ENCODE data around the gene OR8B3.
"Not testable (repeated sequence)": the region's sequence is repeated elsewhere in the genome, so short reads cannot be mapped to it uniquely, and the experiment has no call there.

The OR8B3 gene

DNA sequence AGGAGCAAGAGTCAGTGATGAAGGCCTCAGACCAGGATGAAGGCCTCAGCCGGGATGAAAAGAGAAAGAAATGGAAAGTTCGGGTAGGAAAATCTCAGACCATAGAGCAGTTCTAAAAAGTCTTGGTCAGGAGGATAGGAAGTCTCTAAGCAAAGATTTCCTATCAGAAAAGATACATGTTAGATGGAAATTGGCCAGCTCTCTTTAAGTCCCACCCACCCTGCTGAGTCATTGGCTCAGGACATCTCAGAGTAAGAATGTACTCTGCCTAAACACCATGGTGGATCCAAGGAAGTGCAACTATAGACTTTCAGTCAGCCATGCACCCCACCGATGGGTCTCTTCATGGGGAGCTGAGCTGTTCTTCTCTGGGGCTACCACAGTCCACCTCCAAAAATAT is 4.4 kb downstream of the OR8B3 start:
- no peaks in the 10 kb centered on the region for H3F3A ChIP-seq (ENCODE audit: control insufficient read depth, insufficient read depth)
- H3K79me2 ChIP-seq (ENCODE audit: control insufficient read depth, low read length) = no peaks in the 10 kb centered on the region
- H3K4me3 ChIP-seq (ENCODE audit: low read length) = no peak overlapping the region
- H3K9me3 ChIP-seq (ENCODE audit: control insufficient read depth, insufficient read depth, low read length) = no peaks in the 10 kb centered on the region
- no peaks in the 10 kb centered on the region for H3K27me3 ChIP-seq (ENCODE audit: control insufficient read depth, low read length)
- H3K4me2 ChIP-seq (ENCODE audit: low read length) = no peak overlapping the region
- H4K20me1 ChIP-seq (ENCODE audit: control insufficient read depth, insufficient read depth, low read depth, low read length) = no peaks in the 10 kb centered on the region
- TF ChIP-seq EZH2phosphoT487 (IDR thresholded peaks at IDR 0.05; ENCODE audit: borderline replicate concordance, low read length) = no peak
- TF ChIP-seq, protein P1, sequence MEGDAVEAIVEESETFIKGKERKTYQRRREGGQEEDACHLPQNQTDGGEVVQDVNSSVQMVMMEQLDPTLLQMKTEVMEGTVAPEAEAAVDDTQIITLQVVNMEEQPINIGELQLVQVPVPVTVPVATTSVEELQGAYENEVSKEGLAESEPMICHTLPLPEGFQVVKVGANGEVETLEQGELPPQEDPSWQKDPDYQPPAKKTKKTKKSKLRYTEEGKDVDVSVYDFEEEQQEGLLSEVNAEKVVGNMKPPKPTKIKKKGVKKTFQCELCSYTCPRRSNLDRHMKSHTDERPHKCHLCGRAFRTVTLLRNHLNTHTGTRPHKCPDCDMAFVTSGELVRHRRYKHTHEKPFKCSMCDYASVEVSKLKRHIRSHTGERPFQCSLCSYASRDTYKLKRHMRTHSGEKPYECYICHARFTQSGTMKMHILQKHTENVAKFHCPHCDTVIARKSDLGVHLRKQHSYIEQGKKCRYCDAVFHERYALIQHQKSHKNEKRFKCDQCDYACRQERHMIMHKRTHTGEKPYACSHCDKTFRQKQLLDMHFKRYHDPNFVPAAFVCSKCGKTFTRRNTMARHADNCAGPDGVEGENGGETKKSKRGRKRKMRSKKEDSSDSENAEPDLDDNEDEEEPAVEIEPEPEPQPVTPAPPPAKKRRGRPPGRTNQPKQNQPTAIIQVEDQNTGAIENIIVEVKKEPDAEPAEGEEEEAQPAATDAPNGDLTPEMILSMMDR (IDR thresholded peaks at IDR 0.05; ENCODE audit: low read depth, low read length, poor library complexity, severe bottlenecking) = no peak
- H3K9me2 ChIP-seq (replicated peaks; ENCODE audit: control insufficient read depth, low read length) = no peaks in the 10 kb centered on the region
- H3K4me1 ChIP-seq (ENCODE audit: control insufficient read depth, low read length) = no peaks in the 10 kb centered on the region
- H3K36me3 ChIP-seq (ENCODE audit: control insufficient read depth, low read length) = no peaks in the 10 kb centered on the region
- no peak overlapping the region for H3K27ac ChIP-seq (ENCODE audit: low read depth, low read length)

DNA sequence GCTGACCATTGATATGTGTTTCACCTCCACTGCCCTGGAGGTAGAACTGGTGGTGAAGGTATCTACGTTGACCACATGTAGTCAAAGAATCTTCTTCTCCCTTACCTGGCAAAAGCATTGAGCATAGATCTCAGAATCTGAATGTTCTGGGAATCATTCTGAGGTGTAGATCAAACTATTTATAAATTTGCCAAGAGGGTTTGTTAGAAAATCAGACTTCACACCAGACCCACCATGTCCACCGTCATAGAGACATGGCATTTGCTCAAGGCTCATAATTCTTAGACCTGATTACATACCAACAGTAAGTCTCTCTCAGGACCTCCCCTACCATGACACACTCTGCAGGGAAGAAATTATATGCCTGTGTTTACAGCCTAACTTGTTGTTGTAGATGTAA is 14.4 kb downstream of the OR8B3 start, which contains the start of gene OR8B2:
TSS of gene OR8B2 (minus strand) at position 101 of the 400 bp plus-strand sequence. CDS start 1,156 bp downstream, outside the sequence.
- Histone ChIP-seq H3K9me2 (replicated peaks; ENCODE audit: control insufficient read depth, low read length) (no peaks in the 10 kb centered on the region), H3F3A (ENCODE audit: control insufficient read depth, insufficient read depth) (no peaks in the 10 kb centered on the region), H3K4me3 (ENCODE audit: low read length) (no peak within 1 kb of the TSS), H3K27me3 (ENCODE audit: control insufficient read depth, low read length) (no peaks in the 10 kb centered on the region), H3K4me2 (ENCODE audit: low read length) (no peak within 1 kb of the TSS), H3K79me2 (ENCODE audit: control insufficient read depth, low read length) (no peaks in the 10 kb centered on the region), H3K4me1 (ENCODE audit: control insufficient read depth, low read length) (no peaks in the 10 kb centered on the region), H3K9me3 (ENCODE audit: control insufficient read depth, insufficient read depth, low read length) (no peaks in the 10 kb centered on the region), H4K20me1 (ENCODE audit: control insufficient read depth, insufficient read depth, low read depth, low read length) (no peaks in the 10 kb centered on the region), H3K27ac (ENCODE audit: low read depth, low read length) (no peak within 1 kb of the TSS), H3K36me3 (ENCODE audit: control insufficient read depth, low read length) (no peaks in the 10 kb centered on the region)
- TF ChIP-seq EZH2phosphoT487 (IDR thresholded peaks at IDR 0.05; ENCODE audit: borderline replicate concordance, low read length) = no peak
- TF ChIP-seq, protein P1 (IDR thresholded peaks at IDR 0.05; ENCODE audit: low read depth, low read length, poor library complexity, severe bottlenecking) = no peak

DNA sequence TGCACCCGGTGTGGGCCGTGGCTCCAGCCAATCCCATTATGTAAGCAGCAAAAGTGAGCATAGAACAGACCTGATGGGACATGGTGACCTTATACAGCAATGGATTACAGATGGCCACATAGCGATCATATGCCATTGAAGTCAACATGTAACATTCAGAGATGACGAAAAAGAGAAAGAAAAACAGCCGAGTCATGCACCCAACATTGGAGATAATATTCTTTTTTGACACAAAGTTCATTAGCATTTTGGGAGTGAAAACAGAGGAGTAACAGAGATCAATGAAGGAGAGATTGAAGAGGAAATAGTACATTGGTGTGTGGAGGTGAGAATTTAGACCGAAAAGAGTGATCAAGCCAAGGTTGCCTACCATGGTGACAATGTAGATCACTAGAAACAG is 16.0 kb downstream of the OR8B3 start:
- H4K20me1 ChIP-seq (ENCODE audit: control insufficient read depth, insufficient read depth, low read depth, low read length); H3K27ac ChIP-seq (ENCODE audit: low read depth, low read length); H3K4me3 ChIP-seq (ENCODE audit: low read length); H3K27me3 ChIP-seq (ENCODE audit: control insufficient read depth, low read length); H3K4me2 ChIP-seq (ENCODE audit: low read length); H3K36me3 ChIP-seq (ENCODE audit: control insufficient read depth, low read length); H3K79me2 ChIP-seq (ENCODE audit: control insufficient read depth, low read length); H3K4me1 ChIP-seq (ENCODE audit: control insufficient read depth, low read length); H3K9me2 ChIP-seq (replicated peaks; ENCODE audit: control insufficient read depth, low read length); H3F3A ChIP-seq (ENCODE audit: control insufficient read depth, insufficient read depth); H3K9me3 ChIP-seq (ENCODE audit: control insufficient read depth, insufficient read depth, low read length): not testable (repeated sequence)

DNA sequence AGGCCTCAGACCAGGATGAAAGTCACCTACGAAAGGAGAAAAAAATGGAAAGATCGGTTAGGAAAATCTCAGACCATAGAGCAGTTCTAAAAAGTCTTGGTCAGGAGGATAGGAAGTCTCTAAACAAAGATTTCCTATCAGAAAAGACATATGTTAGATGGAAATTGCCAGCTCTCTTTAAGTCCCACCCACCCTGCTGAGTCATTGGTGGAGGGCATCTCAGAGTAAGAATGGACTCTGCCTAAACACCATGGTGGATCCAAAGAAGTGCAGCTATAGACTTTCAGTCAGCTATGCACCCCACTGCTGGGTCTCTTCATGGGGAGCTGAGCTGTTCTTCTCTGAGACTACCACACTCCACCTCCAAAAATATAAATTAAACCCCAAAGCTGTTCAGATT is 18.2 kb downstream of the OR8B3 start:
- Histone ChIP-seq H3K27me3 (ENCODE audit: control insufficient read depth, low read length) (no peaks in the 10 kb centered on the region), H3K79me2 (ENCODE audit: control insufficient read depth, low read length) (no peaks in the 10 kb centered on the region), H3K9me3 (ENCODE audit: control insufficient read depth, insufficient read depth, low read length) (no peaks in the 10 kb centered on the region), H3K9me2 (replicated peaks; ENCODE audit: control insufficient read depth, low read length) (no peaks in the 10 kb centered on the region; the same call in 1 of the 2 replicates), H3K4me1 (ENCODE audit: control insufficient read depth, low read length) (no peaks in the 10 kb centered on the region), H4K20me1 (ENCODE audit: control insufficient read depth, insufficient read depth, low read depth, low read length) (no peaks in the 10 kb centered on the region), H3K27ac (ENCODE audit: low read depth, low read length) (no peak overlapping the region), H3F3A (ENCODE audit: control insufficient read depth, insufficient read depth) (no peaks in the 10 kb centered on the region), H3K4me2 (ENCODE audit: low read length) (no peak overlapping the region), H3K4me3 (ENCODE audit: low read length) (no peak overlapping the region), H3K36me3 (ENCODE audit: control insufficient read depth, low read length) (no peaks in the 10 kb centered on the region)
- no peak for TF ChIP-seq EZH2phosphoT487 (IDR thresholded peaks at IDR 0.05; ENCODE audit: borderline replicate concordance, low read length)
- TF ChIP-seq, protein P1 (IDR thresholded peaks at IDR 0.05; ENCODE audit: low read depth, low read length, poor library complexity, severe bottlenecking) = no peak
